ENCODE data around the gene KCNJ14. TPM values are rescaled to one million over a fixed set of nuclear protein-coding genes. Genes with fewer than 3 reads are reported as not detected.

KCNJ14 gene
- total RNA-seq, 1 experiment from 2014 or later, result 3.6 TPM

DNA sequence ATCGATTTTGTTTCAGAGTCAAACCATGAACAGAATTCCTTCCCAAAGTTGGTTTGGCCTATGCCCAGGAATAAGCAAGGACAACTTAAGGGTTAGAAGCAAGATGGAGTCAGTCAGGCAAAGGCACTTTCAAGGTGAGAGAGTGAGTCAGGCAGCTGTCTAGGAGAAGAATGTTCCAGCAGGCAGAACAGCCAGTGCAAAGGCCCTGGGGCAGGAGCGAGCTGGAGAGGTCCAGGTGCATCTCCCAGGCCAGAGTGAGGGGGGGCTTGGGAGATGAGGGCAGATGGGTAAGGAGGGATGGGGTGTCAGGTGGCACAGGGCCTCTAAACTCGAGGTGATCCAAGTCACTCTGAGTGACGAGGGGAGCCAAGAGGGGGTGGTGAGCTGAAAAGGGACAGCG, 18.8 kb upstream of the KCNJ14 start:
- no peak overlapping the region for H3K27ac Mint-ChIP-seq (ENCODE audit: unreplicated experiment)
- CTCF ChIA-PET, result no interaction called here
- Histone ChIP-seq H3K4me3 (ENCODE audit: low read depth, low read length) (no peak overlapping the region), H3K27me3 (replicated peaks; ENCODE audit: control insufficient read depth, insufficient read depth, low read length) (no peaks in the 10 kb centered on the region), H3K36me3 (ENCODE audit: control insufficient read depth, insufficient read depth, low read length) (no peaks in the 10 kb centered on the region), H3K9me3 (no peaks in the 10 kb centered on the region), H3K4me1 (no peaks in the 10 kb centered on the region)
- TF ChIP-seq, protein P1, sequence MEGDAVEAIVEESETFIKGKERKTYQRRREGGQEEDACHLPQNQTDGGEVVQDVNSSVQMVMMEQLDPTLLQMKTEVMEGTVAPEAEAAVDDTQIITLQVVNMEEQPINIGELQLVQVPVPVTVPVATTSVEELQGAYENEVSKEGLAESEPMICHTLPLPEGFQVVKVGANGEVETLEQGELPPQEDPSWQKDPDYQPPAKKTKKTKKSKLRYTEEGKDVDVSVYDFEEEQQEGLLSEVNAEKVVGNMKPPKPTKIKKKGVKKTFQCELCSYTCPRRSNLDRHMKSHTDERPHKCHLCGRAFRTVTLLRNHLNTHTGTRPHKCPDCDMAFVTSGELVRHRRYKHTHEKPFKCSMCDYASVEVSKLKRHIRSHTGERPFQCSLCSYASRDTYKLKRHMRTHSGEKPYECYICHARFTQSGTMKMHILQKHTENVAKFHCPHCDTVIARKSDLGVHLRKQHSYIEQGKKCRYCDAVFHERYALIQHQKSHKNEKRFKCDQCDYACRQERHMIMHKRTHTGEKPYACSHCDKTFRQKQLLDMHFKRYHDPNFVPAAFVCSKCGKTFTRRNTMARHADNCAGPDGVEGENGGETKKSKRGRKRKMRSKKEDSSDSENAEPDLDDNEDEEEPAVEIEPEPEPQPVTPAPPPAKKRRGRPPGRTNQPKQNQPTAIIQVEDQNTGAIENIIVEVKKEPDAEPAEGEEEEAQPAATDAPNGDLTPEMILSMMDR (IDR thresholded peaks at IDR 0.05; ENCODE audit: insufficient read depth in 1 of 2, low read depth in 1 of 2, low read length in 1 of 2, severe bottlenecking in 1 of 2, unreplicated experiment in 1 of 2), result no peak
- no peaks in the 10 kb centered on the region for H3K9me3 Mint-ChIP-seq (ENCODE audit: unreplicated experiment)
- no peak for DNase-seq
- H3K4me1 Mint-ChIP-seq (ENCODE audit: low read depth, unreplicated experiment), result peaks cover 7% of the 10 kb centered on the region
- BruUV-seq (replicated peaks), result no TSS peak
- H3K36me3 Mint-ChIP-seq (ENCODE audit: insufficient read depth, unreplicated experiment), result no peaks in the 10 kb centered on the region
- no peak overlapping the region for H3K4me3 Mint-ChIP-seq (ENCODE audit: unreplicated experiment)
- intact Hi-C loops (cut with micrococcal nuclease; ENCODE audit: unreplicated experiment), result no loop called here
- POLR2A ChIA-PET, result no interaction called here
- no peaks in the 10 kb centered on the region for H3K27me3 Mint-ChIP-seq (ENCODE audit: insufficient read depth, unreplicated experiment)

DNA sequence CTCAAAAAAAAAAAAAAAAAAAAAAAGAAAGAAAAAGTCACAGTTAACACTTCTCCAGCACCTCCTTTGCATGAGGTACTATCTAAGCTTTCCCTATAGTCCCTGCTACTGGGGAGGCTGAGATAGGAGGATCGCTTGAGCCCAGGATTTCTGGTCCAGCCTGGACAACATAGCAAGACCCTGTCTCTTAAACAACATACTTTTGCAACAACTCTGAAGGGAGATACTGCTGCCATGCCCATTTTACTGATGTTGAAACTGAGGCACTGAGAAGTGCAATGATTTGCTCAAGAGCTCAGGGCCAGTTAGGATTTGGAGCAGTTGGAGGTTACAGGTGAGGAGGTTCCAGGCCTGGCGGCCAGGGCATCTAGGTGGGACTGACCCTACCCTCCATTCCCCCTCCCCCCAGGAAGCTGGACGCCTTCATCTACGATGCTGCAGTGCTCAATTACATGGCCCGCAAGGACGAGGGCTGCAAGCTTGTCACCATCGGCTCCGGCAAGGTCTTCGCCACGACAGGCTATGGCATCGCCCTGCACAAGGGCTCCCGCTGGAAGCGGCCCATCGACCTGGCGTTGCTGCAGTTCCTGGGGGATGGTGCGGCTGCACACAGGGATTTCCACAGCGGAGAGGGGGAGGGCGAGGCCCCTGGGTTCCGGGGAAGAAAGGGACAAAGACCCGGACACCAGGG, 13.9 kb upstream of the KCNJ14 start:
- Mint-ChIP-seq H3K4me3 (ENCODE audit: unreplicated experiment) (no peak overlapping the region), H3K9me3 (ENCODE audit: unreplicated experiment) (no peaks in the 10 kb centered on the region), H3K4me1 (ENCODE audit: low read depth, unreplicated experiment) (peaks cover 22% of the 10 kb centered on the region), H3K27ac (ENCODE audit: unreplicated experiment) (no peak overlapping the region), H3K36me3 (ENCODE audit: insufficient read depth, unreplicated experiment) (peaks cover 15% of the 10 kb centered on the region), H3K27me3 (ENCODE audit: insufficient read depth, unreplicated experiment) (no peaks in the 10 kb centered on the region)
- CTCF ChIA-PET, result no interaction called here
- no peak overlapping the region for H3K4me3 ChIP-seq (ENCODE audit: low read depth, low read length)
- no peaks in the 10 kb centered on the region for H3K36me3 ChIP-seq (ENCODE audit: control insufficient read depth, insufficient read depth, low read length)
- intact Hi-C loops (cut with micrococcal nuclease; ENCODE audit: unreplicated experiment), result no loop called here
- DNase-seq, result no peak
- no peaks in the 10 kb centered on the region for H3K27me3 ChIP-seq (replicated peaks; ENCODE audit: control insufficient read depth, insufficient read depth, low read length)
- BruUV-seq (replicated peaks), result no TSS peak
- POLR2A ChIA-PET, result interaction anchor here (0.6 kb wide), 1 partner anchor 22 kb away, joined by 3 read pairs; no protein-coding TSS in a partner anchor
- TF ChIP-seq, protein P1 (IDR thresholded peaks at IDR 0.05; ENCODE audit: insufficient read depth in 1 of 2, low read depth in 1 of 2, low read length in 1 of 2, severe bottlenecking in 1 of 2, unreplicated experiment in 1 of 2), result no peak
- peaks cover 8% of the 10 kb centered on the region for H3K4me1 ChIP-seq
- no peaks in the 10 kb centered on the region for H3K9me3 ChIP-seq

DNA sequence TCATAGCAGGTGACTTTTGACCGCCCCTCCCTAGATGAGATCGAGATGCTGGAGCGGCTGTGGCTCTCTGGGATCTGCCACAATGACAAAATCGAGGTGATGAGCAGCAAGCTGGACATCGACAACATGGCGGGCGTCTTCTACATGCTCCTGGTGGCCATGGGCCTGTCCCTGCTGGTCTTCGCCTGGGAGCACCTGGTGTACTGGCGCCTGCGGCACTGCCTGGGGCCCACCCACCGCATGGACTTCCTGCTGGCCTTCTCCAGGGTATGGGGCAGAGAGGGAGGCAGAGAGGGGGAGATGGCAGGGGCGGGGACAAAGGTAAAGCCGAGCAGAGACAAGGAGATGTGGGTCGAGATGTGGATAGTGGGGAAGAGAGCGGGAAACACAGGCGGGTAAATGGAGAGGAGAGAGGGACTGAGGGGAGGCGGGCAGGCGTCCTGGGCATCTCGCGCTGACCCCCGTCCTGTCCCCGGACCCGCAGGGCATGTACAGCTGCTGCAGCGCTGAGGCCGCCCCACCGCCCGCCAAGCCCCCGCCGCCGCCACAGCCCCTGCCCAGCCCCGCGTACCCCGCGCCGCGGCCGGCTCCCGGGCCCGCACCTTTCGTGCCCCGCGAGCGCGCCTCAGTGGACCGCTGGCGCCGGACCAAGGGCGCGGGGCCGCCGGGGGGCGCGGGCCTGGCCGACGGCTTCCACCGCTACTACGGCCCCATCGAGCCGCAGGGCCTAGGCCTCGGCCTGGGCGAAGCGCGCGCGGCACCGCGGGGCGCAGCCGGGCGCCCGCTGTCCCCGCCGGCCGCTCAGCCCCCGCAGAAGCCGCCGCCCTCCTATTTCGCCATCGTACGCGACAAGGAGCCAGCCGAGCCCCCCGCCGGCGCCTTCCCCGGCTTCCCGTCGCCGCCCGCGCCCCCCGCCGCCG, 13.0 kb upstream of the KCNJ14 start:
- H3K27me3 Mint-ChIP-seq (ENCODE audit: insufficient read depth, unreplicated experiment), result no peaks in the 10 kb centered on the region
- Histone ChIP-seq H3K36me3 (ENCODE audit: control insufficient read depth, insufficient read depth, low read length) (no peaks in the 10 kb centered on the region), H3K4me1 (peaks cover 10% of the 10 kb centered on the region), H3K27me3 (replicated peaks; ENCODE audit: control insufficient read depth, insufficient read depth, low read length) (no peaks in the 10 kb centered on the region), H3K4me3 (ENCODE audit: low read depth, low read length) (no peak overlapping the region), H3K9me3 (no peaks in the 10 kb centered on the region)
- POLR2A ChIA-PET, result no interaction called here
- H3K27ac Mint-ChIP-seq (ENCODE audit: unreplicated experiment), result no peak overlapping the region
- intact Hi-C loops (cut with micrococcal nuclease; ENCODE audit: unreplicated experiment), result no loop called here
- no peak overlapping the region for H3K4me3 Mint-ChIP-seq (ENCODE audit: unreplicated experiment)
- CTCF ChIA-PET, result no interaction called here
- no peaks in the 10 kb centered on the region for H3K9me3 Mint-ChIP-seq (ENCODE audit: unreplicated experiment)
- BruUV-seq (replicated peaks), result no TSS peak
- peaks cover 20% of the 10 kb centered on the region for H3K4me1 Mint-ChIP-seq (ENCODE audit: low read depth, unreplicated experiment)
- TF ChIP-seq, protein P1 (IDR thresholded peaks at IDR 0.05; ENCODE audit: insufficient read depth in 1 of 2, low read depth in 1 of 2, low read length in 1 of 2, severe bottlenecking in 1 of 2, unreplicated experiment in 1 of 2), result no peak
- DNase-seq, result no peak
- H3K36me3 Mint-ChIP-seq (ENCODE audit: insufficient read depth, unreplicated experiment), result peaks cover 20% of the 10 kb centered on the region
